Mammary epithelial cell (primary cell): Measurements from ENCODE around the gene RALGAPA2.

ENCODE experiments used
- EZH2 ChIP-seq: IDR thresholded peaks from 2 replicates; pipeline ENCODE4 v1.6.1; 2012; ENCODE audit warnings: low read length, inconsistent platforms, borderline replicate concordance
- TF ChIP-seq, protein P1 (sequence below), 2 donors: IDR thresholded peaks in 1 of 2; conservative IDR thresholded peaks in 1 of 2; 2 replicates each; pipeline ENCODE4 v1.5.1; 2011 to 2012; ENCODE audit warnings: inconsistent platforms in 2 of 2, low read length in 2 of 2, mild to moderate bottlenecking in 2 of 2, control low read depth in 1 of 2, low read depth in 1 of 2; ENCODE audit not compliant: insufficient read depth in 1 of 2; ENCODE audit errors: extremely low read depth in 1 of 2

GRCh38 chr20:20694591-20694990 lies 17.9 kb downstream of the RALGAPA2 start:
- no peak for TF ChIP-seq EZH2
- TF ChIP-seq, protein P1, sequence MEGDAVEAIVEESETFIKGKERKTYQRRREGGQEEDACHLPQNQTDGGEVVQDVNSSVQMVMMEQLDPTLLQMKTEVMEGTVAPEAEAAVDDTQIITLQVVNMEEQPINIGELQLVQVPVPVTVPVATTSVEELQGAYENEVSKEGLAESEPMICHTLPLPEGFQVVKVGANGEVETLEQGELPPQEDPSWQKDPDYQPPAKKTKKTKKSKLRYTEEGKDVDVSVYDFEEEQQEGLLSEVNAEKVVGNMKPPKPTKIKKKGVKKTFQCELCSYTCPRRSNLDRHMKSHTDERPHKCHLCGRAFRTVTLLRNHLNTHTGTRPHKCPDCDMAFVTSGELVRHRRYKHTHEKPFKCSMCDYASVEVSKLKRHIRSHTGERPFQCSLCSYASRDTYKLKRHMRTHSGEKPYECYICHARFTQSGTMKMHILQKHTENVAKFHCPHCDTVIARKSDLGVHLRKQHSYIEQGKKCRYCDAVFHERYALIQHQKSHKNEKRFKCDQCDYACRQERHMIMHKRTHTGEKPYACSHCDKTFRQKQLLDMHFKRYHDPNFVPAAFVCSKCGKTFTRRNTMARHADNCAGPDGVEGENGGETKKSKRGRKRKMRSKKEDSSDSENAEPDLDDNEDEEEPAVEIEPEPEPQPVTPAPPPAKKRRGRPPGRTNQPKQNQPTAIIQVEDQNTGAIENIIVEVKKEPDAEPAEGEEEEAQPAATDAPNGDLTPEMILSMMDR (conservative IDR thresholded peaks at IDR 0.05 in 1 of 2, IDR thresholded peaks at IDR 0.05 in 1 of 2; ENCODE audit: extremely low read depth in 1 of 2, insufficient read depth in 1 of 2, low read depth in 1 of 2, low read length in 2 of 2), result no peak
